KBM-7 (cell line): ENCODE measurements around the gene FADS3.

Experiments used
- DNase-seq: peaks from one replicate; pipeline ENCODE4 v3.0.0-alpha.2; 2015
- in situ Hi-C: fragments of 300-500 bp; cut with MboI; formaldehyde crosslinking; loops from 2 replicates; pipeline ENCODE4 v1.14.3; 2020; ENCODE audit warnings: low sequenced_read_pairs, low pct_unique_long_range_greater_than_20kb, mixed read lengths

FADS3 gene

DNA sequence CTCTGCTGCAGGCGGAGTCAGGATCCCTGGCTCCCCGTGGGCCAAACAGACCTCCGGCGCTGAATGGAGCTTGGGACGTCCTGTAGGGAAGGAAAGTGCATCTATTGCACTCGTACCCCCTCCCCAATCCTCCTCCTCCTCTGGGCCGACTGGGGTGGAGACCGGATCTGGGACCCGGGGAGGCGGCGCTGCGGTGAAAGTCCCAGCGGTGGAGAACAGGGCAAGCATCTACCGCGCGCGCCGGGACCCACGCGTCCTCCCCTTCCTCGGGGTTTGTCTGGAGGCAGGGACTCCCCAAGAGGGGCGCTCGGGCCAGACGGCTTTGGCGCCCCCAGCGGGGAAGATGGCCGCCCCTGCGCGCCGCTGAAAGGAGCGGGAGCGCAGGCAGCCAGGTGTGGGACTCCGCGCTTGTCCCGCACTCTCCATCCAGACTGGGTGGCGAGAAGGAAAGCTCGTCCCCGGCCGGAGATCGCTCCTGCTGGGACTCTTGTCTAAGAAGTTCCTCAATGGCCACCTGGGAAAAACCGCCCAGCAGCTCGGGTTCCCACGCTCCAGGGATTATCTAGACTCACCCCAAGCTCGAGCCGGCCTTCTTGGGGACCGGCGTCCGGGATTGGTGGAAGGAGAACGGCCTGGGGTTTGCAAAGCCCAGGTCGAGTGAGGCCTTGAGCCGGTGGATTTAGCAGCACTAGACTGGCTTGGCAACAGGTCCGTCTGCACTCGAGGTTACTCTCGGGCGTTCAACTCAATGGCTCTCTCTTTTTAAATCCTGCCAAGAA is 62.5 kb downstream of the FADS3 start:
- peak; percentile 62 for DNase-seq
- in situ Hi-C loops: no loop called here

DNA sequence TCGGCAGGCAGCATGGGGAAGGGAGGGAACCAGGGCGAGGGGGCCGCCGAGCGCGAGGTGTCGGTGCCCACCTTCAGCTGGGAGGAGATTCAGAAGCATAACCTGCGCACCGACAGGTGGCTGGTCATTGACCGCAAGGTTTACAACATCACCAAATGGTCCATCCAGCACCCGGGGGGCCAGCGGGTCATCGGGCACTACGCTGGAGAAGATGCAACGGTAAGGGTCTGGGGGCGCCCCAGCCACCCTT is 63.0 kb downstream of the FADS3 start:
- no peak for DNase-seq
- in situ Hi-C loops: no loop called here

DNA sequence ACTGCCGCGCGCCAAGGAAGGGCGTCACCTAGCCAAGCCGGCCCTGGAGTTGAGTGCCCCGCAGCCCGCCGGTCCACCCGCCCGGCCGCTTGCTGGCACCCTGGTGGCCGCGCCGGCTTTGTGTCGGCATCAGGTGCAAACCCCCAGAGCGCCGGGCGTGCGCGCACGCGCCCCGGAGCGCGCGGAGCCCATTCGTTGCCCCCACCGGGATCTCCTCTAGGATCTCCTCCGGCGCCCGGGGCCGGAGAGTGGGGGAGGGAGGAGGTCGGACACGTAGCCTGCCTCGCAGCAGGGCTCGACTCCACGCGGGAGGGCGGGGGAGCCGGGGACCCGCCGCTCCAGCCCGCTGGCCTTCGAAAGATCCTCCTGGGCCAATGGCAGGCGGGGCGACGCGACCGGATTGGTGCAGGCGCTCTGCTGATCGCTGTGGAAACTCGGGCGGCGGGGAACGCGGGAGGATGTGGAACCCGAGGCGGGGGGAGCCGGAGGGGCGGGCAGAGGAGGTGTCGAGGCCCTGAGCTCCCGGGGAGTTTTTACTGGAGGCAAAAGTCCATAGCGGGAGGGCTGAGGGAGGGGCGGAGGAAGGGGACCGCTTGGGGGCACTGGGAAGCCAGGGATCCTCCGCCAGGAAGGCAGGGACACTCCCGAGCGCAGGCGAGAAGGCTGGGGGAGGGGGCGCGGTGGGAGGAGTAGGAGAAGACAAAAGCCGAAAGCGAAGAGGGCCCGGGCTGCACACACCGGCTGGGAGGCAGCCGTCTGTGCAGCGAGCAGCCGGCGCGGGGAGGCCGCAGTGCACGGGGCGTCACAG is 63.6 kb downstream of the FADS3 start, which contains the start of gene FADS2:
Gene FADS2 (plus strand): TSS at position 730 of the 808 bp plus-strand sequence. CDS start 91 bp downstream, outside the sequence.
- in situ Hi-C loops: no loop called here
- peak; percentile 90 for DNase-seq

DNA sequence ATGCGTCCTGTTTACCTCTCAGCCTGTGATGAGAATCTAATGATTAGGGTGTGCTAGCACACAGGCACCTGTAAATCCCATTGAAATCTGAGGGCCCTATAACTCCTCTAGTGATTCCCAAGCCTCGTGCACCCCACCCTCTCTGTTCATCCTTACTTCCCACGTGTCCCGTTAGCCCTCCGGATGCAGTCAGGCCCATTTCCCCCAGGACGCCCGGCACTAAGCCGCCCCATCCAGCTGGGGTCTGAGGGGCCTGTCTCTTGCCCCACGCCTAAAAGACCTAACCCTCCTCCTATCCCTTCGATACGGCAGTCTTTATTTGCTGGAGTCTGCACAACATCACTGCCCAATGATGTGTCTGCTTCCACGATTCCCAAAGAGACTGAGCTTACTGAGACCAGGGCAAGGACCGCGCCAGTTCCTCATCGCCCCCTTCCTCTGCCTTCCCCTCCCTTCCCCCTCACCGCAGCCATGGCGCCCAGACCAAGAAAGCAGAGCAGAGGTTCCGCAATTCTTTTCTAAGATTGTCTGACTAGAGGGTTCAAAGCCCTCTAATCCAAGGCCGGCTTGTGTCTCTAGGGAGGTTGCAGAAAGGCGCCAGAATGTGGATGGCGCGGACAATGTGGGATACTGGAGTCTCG is 64.3 kb downstream of the FADS3 start:
- in situ Hi-C loops: no loop called here
- DNase-seq: peak; percentile 79
